NCI-H2029 (cell line): ENCODE data around the gene LTB4R.
A peak's percentile ranks its signal among the peaks of the same experiment; 100 is the strongest.
"Not testable (repeated sequence)": the region's sequence is repeated elsewhere in the genome, so short reads cannot be mapped to it uniquely, and the experiment has no call there.

ENCODE experiments used
- DNase-seq: peaks from one replicate; lab custom pipeline; 2025; lab: John Stamatoyannopoulos, UW

Gene LTB4R

DNA sequence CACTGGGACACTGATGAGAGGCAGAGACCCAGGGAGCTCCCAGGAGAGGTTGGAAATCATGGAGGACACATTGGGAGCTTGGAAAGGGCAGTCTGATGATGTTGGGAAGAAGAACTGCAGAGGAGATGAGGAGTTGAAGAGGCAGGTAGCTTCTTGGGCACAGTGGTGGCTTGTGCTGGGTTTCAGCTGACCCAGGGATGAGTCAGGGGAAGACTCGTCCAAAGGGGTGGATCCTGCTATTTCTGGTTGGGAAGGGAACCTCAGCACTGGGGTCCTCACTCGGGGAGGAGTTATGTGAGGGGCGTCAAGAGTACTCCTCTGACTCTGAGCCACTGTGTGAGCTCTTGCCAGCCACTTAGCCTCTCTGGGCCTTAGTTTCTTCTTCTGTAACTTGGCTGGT is 12.0 kb downstream of the LTB4R start:
- DNase-seq: no peak

DNA sequence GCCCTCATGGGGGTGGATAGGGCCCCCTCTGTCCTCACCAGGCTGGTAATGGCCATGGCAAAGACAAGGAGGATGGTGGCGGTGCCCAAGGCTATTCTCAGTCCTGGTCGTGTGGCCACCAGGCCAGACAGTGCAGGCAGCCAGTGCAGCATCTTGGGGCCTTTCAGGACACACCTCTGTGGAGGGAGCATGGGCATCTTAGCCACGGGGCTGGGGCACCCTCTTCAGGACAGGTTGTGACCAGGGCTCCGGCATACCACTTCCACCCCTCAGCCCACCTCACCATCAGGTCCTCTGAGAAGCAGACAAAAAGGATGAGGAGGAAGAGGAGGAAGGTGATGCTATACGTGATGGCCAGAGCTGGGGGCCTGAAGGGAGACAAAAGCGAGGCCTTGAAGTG is 12.7 kb downstream of the LTB4R start:
- DNase-seq: no peak

DNA sequence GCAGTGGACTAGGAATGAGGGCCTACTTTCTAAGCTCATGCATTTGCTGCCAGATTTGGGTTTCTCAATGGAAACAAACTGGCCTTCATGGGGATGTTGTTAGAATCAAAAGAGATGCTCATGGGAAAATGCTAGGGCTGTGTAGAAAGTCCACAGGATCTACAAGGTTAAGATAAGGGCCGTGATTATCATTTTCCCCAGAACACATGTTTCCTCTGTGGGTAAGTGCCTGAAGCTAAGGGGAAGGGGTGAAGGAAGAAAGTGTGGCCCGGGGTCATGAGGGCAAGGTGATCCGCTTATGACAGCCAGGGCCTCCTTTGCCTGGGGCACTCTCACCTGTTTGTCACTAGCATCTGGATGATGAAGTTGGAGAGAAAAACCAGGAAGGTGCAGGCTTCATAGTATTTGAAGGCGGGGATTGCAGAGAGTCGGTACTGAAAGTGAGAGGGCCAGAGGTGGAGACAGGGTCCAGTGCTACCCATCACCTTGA is 13.8 kb downstream of the LTB4R start:
- DNase-seq: no peak

DNA sequence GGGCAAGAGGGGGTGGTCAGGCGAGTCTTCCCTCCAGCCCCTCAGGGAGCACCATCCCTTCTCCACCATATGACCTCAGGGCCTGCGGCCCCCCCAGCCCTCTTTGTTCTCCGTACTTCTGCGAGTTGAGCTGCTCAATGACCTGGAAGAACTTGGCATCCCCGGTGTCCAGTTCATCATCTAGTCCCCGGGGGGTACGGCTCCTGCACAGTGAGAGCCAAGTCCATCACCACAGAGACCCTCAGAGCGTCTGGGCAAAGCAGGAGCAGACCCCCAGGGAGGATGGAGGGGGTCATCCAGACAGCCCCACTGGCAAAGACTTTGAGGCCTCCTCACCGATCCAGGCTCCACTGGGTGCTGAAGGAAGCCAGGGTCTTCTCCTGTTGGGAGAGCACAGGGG is 14.7 kb downstream of the LTB4R start:
- DNase-seq: no peak

DNA sequence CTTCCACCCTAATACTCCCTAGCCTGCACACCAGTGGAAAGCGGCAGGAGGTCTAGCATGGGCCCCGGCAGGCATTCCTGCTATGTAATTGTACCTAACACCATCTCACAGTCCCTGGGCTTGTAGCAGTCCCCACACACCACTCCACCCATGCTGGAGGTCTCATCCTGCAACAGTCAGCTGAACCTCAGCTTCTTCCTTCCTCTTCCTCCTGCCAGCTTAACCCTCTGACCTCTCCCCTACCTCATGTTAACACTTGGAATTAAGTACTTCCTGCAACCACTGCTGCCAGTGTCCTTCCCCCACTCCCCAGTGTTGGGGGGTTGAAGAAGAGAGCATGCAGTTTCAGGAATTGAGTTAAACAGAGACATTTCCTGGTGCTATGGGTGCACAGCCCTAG is 16.0 kb downstream of the LTB4R start:
- no peak for DNase-seq

DNA sequence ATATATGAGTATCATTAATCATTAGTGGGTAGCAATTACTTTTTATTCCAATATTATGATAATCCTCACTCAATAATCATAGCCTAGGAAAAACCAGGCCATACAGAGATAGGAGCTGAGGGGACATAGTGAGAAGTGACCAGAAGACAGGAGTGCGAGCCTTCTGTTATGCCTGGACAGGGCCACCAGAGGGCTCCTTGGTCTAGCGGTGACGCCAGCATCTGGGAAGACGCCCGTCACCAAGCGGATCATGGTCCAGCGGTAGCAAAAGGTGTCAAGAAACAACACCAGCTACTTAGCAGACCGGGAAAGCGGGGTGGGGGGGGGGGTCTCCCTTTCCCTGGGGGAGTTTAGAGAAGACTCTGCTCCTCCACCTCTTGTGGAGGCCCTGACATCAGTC is 16.6 kb downstream of the LTB4R start:
- not testable (repeated sequence) for DNase-seq

DNA sequence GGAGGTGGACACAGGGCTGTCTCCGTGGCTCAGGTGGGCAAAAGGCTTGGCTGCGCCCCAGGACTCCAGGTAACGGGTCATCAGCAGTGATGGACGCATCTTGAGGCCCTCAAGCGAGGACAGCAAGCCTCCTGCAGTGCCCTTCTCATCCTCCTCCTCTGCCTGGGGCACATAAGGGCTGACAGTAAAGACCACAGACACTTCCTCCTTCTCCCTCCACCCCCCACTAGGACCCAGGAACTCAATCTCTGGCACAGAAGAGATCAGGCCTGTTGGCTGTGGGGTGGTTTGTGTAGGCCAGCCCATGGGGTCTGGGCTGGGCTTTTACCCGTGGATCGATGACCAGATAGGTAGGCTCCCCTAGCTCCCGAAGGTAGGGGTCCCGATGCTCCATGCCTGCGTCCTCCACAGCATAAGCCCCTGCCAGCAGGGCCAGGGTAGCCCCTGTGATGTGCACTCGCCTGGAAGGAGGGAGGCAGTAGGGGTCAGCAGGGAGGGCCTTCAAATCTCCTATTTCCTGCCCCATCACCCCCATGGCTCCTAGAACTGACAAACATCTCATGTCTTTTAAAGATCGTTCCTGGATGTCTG is 17.9 kb downstream of the LTB4R start:
- DNase-seq: no peak

DNA sequence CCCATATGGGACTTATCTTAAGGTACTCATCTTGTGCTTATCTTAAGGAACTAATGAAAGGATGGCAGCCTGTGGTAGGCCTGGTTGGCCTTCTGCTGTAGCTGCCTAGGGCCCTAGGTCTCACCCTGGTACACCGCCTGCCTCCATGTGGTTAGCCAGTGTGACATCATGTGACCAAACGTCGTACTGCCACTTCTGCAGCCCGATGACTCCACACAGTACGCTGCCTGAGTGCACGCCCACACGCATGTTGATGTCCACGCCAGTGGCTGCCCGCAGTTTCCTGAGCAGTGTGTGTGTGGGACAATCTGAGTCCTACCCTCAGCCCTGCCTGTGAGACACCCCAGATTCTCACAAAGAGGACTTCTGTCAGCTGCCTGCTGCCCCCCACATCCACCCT is 18.4 kb downstream of the LTB4R start:
- no peak for DNase-seq

DNA sequence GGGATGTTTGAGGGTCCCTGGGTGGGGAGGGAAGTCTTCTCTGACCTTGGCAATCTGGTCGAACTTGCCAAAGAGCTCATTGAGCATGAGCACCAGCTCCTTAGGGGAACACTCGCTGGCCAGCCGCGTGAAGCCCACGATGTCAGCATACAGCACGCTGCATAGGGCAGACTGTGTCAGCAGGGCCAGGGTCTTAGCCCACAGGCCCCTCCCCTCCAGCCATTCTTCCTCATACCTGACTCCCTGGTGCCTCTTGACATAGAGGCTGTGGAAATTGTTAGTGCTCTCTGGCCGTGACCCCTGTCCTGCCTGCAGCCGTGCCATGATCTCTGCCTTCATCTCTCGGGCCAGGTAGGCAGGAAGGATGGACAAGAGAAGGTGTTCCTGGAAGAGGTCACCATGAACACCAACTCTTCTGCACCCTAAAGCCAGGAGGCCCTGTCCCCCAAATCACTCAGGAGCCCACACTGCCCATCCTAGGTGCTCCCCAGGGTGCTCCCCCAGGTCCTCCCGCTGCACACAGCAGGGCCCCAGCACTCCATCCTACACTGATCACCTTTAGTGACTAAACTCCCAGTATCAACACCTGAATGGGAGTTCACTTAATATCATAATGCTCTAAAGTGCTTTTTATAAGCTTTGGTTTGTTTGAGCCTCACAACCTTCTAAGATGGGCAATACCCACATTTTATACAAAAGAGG is 19.8 kb downstream of the LTB4R start:
- DNase-seq: no peak

DNA sequence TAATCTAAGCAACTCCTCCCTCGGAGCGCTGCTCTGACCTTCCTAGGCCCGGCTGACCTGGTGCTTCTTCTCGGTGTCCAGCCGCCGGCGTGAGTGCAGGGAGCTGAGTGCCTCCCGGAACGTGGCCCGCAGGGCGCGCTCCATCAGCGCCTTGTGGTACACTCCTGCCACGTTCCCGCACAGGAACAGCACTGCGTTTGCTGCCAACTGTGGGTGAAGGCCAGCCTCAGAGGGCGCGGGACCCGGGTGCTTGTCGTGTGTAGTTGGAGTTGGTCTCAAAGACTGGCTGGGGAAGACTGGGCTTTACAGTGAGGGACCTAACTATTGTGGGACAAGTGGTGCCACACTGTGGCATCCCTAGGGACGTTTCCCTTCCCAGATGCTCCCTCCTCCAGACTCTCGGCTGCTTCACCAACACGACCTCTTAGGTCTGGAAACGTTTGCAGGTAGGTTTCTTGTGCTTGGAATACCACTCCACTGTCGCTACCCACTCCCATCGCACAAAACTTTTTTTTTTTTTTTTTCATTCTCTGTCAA is 20.5 kb downstream of the LTB4R start:
- DNase-seq: no peak

DNA sequence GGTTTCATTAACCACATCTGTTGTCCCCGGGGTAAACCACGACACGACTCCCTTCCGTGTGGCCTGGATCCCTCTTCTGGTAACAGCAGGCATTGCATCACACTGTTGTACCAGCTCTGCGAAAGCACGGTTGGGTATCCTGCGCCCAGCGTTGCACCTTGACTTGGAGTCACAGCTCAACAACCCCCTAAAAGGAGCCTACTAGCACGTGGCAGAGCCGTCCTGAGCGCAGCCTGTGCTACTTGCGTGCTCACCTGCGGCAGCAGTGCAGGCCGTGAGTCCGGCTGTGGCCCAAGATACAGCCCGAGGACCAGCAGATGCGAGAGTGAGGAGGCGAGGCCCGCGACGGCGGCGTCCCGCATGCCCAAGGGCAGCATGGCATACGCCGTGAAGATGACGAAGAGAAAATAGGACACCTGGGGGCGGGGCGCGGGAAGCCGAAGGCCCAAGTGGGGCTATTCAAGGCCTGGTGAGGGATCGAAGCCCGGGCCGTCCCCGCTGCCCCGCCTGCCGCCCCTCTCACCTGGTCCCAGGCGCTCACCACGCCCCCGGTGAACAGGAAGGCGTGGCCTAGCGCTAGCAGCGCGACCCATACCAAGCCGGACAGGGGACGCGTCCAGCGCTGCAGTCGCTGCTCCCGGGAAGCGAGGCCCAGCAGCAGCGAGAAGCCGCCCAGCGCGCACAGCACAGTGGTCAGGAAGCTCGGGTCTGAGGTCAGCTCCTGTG is 21.1 kb downstream of the LTB4R start:
- peak; percentile 77 for DNase-seq

DNA sequence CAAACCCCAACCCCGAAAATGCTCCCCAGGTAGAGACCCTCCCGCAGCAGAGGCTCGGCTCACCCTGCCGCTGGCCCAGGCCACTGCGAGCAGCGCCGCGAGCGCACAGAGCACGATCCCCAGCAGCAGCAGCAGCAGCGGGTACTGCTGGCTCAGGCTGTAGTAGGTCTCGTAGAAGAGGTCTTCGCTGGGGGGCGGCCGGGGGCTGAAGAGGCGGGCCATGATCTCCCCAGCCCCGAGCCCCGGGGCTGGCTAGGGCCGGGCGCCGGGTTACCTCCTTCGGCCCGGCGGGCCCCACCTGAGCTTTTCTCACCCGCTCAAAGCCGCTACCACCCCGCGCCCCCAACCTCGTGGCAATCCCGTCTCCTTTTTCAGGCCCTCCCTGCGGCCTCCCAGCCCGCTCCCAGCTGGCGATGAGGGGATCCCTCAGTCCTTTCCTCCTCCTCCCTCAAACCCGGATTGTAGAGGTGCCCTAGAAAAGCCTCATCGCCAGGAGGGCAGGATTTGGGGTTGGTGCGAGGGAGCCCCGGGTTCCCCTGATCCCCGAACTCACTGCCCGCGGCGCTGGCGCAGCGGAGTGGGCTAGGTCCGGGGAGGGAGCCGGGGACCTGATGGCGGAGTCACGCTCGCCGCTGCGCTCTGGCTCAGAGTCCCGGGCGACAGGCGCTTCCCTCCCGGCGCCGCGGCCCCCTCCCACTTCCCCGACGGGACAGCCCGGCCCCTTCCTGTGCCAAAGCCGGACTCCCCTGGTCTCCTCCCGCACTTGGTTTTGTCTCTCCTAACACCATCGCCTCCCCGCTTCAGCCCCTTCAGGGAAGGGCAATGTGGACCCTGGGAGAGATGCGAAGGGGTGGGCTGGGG is 23.4 kb downstream of the LTB4R start, which contains the start of gene ADCY4:
ADCY4 (minus strand) TSS at position 641 of the 861 bp plus-strand sequence; CDS start at position 222, 419 bp downstream.
- DNase-seq: no peak

DNA sequence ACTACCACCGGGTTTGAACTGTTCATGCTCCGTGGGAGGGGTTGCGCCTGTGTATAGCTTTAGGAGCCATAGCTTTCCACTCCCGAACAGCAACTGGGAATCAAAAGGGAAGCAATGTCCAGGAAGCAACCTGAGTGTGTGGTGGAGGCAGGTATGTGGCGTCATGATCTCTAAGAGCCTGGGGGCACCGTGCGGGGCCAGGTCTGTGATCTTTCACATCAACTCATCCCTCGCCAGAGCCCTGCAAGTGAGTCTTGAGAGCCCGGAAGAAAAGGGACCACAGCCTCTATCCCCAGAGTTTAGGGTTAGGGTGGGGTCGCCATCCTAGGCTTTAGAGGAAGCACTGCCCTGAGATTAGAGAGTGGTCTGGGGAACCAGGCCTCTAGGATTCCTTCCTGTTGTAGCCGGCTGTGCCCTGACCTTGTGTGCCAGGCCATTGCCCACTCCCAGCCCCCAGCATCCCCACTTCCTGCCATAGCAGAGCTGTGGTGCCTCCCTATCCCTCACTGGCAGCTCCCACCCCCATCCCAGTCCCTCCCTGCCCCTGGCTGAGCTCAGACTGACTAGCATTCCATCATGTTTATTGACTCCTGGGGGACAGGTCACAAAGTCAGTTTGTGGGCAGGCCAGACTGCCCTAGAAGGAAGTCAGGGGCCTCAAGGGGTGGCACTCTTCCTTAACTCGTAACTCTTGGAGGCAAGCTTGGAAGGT is 24.3 kb downstream of the LTB4R start:
- DNase-seq: no peak

DNA sequence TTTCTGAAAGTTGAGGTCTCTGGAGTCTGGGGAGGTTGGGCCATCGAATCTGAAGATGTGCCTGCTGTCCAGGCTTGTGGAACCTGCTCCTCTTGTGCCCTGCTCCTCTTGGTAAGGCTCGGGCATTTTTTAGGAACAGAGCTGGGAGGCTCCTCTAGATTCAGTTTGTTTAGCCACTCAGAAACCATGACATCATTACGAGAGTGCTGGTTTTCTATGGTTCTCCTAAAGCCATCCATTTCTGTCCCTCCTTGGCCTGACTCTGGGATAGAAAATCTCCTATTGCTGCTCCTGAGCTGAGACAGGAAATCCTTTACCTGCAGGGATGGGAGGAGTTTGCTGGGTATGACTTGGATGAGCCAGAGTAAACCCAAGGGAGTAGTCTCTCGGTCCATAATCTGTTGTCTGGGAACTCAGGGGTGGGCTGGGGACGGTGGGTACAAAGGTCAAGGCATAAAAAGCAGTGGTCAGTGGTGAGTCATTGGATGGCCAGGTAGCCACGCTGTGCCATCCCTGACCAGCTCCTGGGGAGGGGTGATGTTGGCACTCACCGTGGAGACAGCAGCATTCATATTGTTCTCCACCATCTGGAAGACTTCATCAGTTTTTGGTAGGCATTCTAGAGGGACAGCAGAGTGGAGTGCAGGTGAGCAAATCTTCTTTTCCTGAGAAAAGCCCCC is 26.0 kb downstream of the LTB4R start:
- no peak for DNase-seq

DNA sequence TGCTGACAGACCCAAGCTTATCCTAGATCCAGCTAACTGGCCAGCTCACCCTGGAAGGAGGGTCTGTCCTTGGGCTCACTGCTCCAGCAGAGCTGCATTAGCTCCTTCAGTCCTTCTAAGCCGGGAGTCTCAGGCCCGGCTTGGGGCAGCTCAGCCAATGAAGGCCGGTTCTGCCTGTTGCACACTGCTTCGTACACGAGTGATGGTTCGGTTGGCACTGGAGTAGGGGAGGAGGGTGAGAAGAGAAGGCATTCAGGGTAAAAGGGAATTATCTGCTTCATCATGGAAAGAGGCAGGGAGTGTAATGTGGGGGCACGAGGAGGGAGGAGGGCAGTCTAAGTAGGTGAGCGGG is 26.5 kb downstream of the LTB4R start:
- no peak for DNase-seq

DNA sequence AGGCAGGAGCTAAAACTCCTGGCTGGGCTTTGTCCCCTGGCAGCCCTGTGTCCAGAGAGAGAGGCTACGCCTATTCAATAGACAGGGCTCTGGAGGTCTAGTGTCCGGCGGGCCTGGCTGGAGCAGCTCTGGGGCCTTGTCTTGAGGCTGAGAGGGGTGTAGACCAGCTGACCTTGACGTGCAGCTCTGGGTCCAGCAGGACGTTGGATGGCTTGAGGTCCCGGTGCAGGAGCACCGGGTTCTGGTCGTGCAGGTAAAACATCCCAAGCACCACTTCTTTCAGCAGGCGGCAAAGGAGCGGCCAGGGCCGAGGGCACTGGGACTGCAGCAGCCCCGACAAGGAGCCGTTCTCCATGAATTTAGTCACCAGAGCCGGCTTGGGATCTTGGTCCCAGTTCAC is 27.5 kb downstream of the LTB4R start:
- DNase-seq: no peak

DNA sequence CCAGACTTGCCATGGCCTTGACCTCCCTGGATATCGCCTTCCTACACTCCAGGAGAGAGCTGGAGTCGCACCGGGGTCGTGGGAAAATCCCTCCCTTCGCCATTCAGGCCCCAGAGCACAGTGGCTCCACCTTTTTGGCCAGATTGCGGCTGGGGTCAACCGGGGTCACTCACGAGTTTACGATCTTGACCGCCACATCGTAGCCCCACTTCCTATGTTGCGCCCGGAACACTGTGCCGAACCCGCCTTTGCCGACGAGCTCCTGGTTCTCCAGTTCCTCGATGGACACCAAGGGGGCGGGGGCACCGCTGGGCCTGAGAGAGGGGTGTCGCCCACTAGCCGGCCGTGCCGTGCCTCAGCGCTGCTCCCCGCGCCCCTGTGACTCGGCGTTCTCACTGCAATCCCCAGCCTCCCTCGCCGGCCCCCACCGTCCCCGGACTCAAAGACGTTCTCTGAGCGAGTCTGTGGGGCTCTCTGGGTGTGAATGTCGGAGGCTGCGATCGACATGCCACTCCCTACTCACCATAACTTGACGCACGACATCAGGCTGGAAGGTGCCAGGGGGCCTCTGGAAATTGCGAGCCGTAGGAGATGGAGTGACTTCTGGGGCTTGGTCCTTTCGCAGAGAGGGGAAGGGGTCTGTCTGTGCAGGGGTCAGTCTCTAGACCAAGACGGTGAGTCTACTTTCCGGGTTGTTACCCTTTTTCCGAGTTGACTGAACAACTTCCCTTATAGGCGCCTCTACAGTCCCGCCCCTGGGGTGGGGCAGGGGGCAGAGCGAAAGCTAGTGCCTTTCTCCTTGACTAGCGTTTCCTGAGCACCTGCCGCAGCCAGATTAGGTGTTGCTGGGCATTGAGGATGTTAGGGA is 28.2 kb downstream of the LTB4R start, which contains the start of gene RIPK3:
RIPK3 (minus strand) TSS at position 708 of the 868 bp plus-strand sequence; CDS start at position 543, 165 bp downstream.
- no peak for DNase-seq

DNA sequence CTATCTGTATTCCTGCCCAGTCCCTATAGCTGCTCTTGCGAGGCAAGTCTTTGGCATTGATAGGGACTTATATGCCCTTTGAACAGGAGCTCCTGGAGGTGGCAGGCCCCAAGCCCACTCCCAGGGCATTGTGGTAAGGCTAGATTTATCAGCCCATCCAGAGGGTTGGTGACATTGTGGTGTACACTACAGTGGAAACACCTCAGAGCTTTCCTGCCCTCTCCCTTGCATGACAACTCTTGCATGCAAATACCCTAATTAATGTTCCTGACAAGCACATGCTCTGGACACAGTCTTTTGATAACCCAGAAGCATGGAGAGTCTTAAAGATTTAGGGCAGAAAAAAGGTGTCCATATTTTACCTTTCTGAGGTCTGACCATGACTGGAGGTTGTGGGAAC is 29.3 kb downstream of the LTB4R start:
- DNase-seq: no peak

DNA sequence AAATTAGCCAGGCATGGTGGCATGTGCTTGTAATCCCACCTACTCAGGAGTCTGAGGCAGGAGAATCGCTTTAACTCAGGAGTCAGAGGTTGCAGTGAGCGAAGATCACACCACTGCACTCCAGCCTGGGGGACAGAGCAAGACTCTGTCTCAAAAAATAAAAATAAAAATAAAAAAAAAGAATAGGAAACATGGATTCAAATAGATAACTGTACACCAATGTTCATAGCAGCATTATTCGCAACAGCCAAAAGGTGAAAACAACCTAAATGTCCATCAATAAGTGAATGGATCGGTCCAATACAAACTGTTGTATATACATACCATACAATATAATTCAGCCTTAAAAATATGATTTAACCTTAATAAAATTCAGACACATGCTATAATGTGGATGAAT is 31.6 kb downstream of the LTB4R start:
- no peak for DNase-seq
